ENCODE results near the gene GABARAP. TPM values are rescaled to one million over a fixed set of nuclear protein-coding genes. Genes with fewer than 3 reads are reported as not detected.
A peak's percentile ranks its signal among the peaks of the same experiment; 100 is the strongest.

The GABARAP gene
- total RNA-seq, 4 donors from 2014 or later: 446 to 840 (median 533) TPM

DNA sequence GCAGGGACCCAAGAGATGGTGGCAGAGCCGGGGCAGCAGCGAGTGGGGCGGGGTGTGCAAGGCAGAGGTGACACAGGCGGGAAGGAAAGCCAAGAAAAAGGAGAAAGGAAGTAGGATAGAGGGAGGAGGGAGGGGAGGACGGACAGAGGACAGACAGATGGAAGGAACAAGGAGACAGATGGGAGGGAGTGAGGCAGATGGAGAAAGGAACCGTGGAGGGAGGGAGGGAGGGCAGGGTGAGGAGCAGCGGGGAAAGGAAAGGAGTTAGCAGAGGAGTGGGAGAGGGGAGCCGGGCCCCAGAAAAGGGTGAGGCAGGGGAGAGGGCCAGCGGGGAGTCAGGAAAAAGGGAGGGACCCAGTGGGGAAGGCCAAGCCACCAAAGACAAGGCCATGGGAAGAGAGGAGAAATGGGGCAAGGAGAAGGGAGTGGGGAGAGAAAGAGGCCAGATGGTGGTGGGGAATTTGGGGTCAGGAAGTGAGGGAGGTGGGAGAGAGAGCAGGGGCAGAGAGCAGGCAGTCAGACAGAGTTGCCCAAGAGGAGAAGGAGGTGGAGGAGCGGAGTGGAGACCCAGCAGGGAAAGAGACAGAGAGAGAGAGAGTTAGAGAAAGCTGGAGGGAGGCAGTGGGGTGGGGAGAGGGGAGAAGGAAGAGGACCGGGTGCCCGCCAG, 49.8 kb downstream of the GABARAP start:
- Histone ChIP-seq H3K4me3 (no peak overlapping the region), H3K27ac (no peak overlapping the region), H3K36me3 (peaks cover 36% of the 10 kb centered on the region), H3K27me3 (no peaks in the 10 kb centered on the region), H3K9me3 (no peaks in the 10 kb centered on the region), H3K4me1 (no peaks in the 10 kb centered on the region)
- 76% methylated on average over 12 of the region's 12 CpGs for WGBS
- TF ChIP-seq CTCF (IDR thresholded peaks at IDR 0.05): no peak
- TF ChIP-seq POLR2AphosphoS5 (IDR thresholded peaks at IDR 0.05): no peak
- TF ChIP-seq EP300 (IDR thresholded peaks at IDR 0.05): no peak
- no peak for TF ChIP-seq POLR2A (IDR thresholded peaks at IDR 0.05)
- DNase-seq (ENCODE audit: low spot score in 2 of 2): no peak

DNA sequence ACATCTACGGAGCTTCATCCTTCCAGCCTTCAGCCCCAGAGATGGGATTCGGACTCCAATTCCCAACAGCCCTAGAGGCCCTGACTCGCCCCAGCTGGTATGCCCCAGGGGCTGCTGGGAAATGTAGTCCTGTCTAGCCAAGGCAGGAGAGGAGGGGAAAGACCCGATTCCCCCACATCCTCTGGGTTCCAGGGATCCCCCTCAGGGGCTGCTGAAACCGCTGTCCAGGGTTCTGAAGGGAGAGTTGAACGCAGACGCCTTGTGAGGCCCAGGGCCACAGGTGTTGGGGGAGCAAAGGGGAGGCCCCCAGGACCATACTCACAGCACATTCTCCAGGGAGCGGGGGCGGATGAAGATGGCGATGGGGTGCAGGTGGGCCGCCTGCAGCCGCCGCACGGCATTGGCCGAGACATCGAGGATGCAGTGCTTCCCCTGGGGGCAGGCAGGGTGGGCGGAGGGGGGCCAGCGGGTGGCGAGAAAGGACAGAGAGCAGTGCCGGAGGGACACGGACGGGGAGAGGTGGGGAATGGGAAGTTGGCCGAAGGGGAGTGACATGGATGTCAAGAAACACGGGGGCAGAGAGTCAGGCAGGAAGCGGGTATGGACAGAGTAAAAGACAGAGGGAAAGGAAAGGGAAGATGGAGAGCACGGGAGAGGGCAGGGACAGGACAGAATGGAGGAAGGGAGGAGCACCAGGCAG, 50.5 kb downstream of the GABARAP start:
- H3K36me3 ChIP-seq: peaks cover 35% of the 10 kb centered on the region
- no peaks in the 10 kb centered on the region for H3K9me3 ChIP-seq
- 84% methylated on average over 23 of the region's 26 CpGs for WGBS
- H3K4me1 ChIP-seq: no peaks in the 10 kb centered on the region
- no peak overlapping the region for H3K27ac ChIP-seq
- no peak overlapping the region for H3K4me3 ChIP-seq
- peak in 1 of 2 donors; percentile 74 for DNase-seq (ENCODE audit: low spot score in 2 of 2)
- H3K27me3 ChIP-seq: no peaks in the 10 kb centered on the region
- TF ChIP-seq POLR2AphosphoS5 (IDR thresholded peaks at IDR 0.05) (no peak), CTCF (IDR thresholded peaks at IDR 0.05) (no peak), POLR2A (IDR thresholded peaks at IDR 0.05) (no peak), EP300 (IDR thresholded peaks at IDR 0.05) (no peak)

DNA sequence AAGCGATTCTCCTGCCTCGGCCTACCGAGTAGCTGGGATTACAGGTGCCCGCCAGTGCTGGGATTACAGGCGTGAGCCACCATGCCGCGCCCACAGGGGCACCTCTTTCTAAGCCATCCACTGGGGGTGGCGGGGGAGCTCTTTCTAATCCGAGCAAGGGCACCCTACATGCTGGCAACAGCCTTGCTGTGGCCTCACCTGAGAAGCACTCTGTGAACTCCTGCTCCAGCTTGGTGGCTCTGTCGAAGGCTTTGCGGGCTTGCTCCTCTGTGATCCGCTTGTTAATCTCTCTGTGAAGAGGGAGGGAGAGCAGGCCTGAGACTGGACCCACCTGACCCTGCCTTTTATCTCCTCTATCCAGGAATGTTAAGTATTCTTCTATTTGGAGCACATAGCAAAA, 51.2 kb downstream of the GABARAP start:
- 89% methylated on average over 12 of the region's 12 CpGs for WGBS

DNA sequence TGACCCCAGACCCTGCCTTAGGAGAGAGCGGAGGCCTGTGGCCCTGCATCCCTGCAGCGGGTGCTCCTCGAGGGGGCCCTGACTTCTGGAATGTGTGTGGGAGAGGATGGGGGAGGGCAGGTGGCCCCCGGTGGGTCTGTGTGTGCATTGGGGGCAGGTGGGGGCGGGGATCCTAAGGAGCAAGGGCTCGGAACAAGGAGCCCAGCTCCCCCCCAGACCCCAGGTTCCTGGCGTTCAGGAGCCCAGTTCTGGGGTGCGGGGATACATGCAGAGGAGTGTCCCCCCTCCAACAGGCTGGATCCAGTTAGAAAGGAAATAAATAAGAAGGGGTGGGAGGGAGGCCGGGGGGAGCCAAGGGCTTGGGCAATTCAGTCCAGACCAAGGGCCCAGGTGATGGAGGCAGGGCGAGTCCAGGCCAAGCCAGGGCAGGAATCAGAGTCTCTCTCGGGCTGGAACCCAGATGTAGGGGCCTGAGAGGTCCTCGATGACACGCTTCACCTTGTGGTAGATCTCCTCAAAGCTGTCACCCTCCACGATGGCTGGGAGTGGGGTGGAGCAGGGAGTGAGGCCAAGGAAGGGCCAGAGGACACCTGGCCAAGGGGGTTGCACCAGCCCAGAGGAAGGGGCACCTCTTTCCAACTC, 51.9 kb downstream of the GABARAP start:
- Histone ChIP-seq H3K27ac (no peak overlapping the region), H3K9me3 (no peaks in the 10 kb centered on the region), H3K36me3 (peaks cover 21% of the 10 kb centered on the region), H3K4me1 (no peaks in the 10 kb centered on the region), H3K4me3 (no peak overlapping the region), H3K27me3 (no peaks in the 10 kb centered on the region)
- no peak for TF ChIP-seq POLR2A (IDR thresholded peaks at IDR 0.05)
- no peak for TF ChIP-seq CTCF (IDR thresholded peaks at IDR 0.05)
- TF ChIP-seq POLR2AphosphoS5 (IDR thresholded peaks at IDR 0.05): no peak
- TF ChIP-seq EP300 (IDR thresholded peaks at IDR 0.05): no peak
- whole genome bisulfite sequencing: 88% methylated on average over 14 of the region's 14 CpGs
- DNase-seq (ENCODE audit: low spot score in 2 of 2): no peak

More for the DNA sequence above, 51.2 kb downstream of the GABARAP start:
- H3K27ac ChIP-seq: no peak overlapping the region
- no peaks in the 10 kb centered on the region for H3K9me3 ChIP-seq
- peaks cover 28% of the 10 kb centered on the region for H3K36me3 ChIP-seq
- TF ChIP-seq EP300 (IDR thresholded peaks at IDR 0.05) (no peak), POLR2A (IDR thresholded peaks at IDR 0.05) (no peak), CTCF (IDR thresholded peaks at IDR 0.05) (no peak), POLR2AphosphoS5 (IDR thresholded peaks at IDR 0.05) (no peak)
- no peaks in the 10 kb centered on the region for H3K27me3 ChIP-seq
- no peak overlapping the region for H3K4me3 ChIP-seq
- no peaks in the 10 kb centered on the region for H3K4me1 ChIP-seq
- DNase-seq (ENCODE audit: low spot score in 2 of 2): no peak

Other genes with a start within 250 kb of the GABARAP start
- gene ALOX12, start 246.4 kb downstream of the GABARAP start, total RNA-seq: 10 to 100 TPM in 3 of 4 donors, 1 to 10 TPM in 1; 9.8 to 34.4 (median 22.8) TPM
- 100 to 1,000 TPM in 3 of 4 donors, 10 to 100 TPM in 1; 82.2 to 235 (median 219) TPM for gene RNASEK, start 229.8 kb downstream of the GABARAP start, total RNA-seq
- 1 to 10 TPM; 1.6 to 3.1 (median 1.8) TPM for gene BCL6B, start 219.4 kb downstream of the GABARAP start, total RNA-seq
- gene SLC16A13, start 206.4 kb downstream of the GABARAP start, total RNA-seq: 1 to 10 TPM; 1.5 to 4.9 (median 3.7) TPM
- 10 to 100 TPM in 1 of 4 donors, 1 to 10 TPM in 2, under 1 TPM in 1; 0.26 to 10.8 (median 5.5) TPM for gene SLC16A11, start 198.4 kb downstream of the GABARAP start, total RNA-seq
- gene CLEC10A, start 162.2 kb downstream of the GABARAP start, total RNA-seq: 1 to 10 TPM; 1.6 to 3.3 (median 1.7) TPM
- gene ASGR2, start 127.6 kb downstream of the GABARAP start, total RNA-seq: 10 to 100 TPM in 1 of 4 donors, 1 to 10 TPM in 3; 3.4 to 11.8 (median 6.8) TPM
- gene ASGR1, start 63.1 kb downstream of the GABARAP start, total RNA-seq: 1 to 10 TPM; 1.3 to 2.3 (median 2.0) TPM
- 10 to 100 TPM in 1 of 4 donors, 1 to 10 TPM in 3; 2.9 to 12.7 (median 3.2) TPM for gene DLG4, start 22.6 kb downstream of the GABARAP start, total RNA-seq
- gene ACADVL, start 22.5 kb downstream of the GABARAP start, total RNA-seq: 1,000 to 10,000 TPM in 1 of 4 donors, 100 to 1,000 TPM in 3; 565 to 1,687 (median 703) TPM
- gene DVL2, start 7.9 kb downstream of the GABARAP start, total RNA-seq: 10 to 100 TPM; 53.2 to 78.1 (median 55.5) TPM
- 10 to 100 TPM; 19.0 to 35.0 (median 29.1) TPM for gene PHF23, start 3.0 kb downstream of the GABARAP start, total RNA-seq
- gene CTDNEP1, start 9.3 kb upstream of the GABARAP start, total RNA-seq: 10 to 100 TPM; 54.7 to 80.6 (median 72.1) TPM
- 10 to 100 TPM; 13.6 to 29.7 (median 20.3) TPM for gene ELP5, start 9.8 kb upstream of the GABARAP start, total RNA-seq
- gene CLDN7, start 20.0 kb upstream of the GABARAP start, total RNA-seq: 10 to 100 TPM in 2 of 4 donors, 1 to 10 TPM in 2; 7.7 to 14.5 (median 11.0) TPM
- 10 to 100 TPM in 2 of 4 donors, 1 to 10 TPM in 2; 2.4 to 19.4 (median 10.8) TPM for gene SLC2A4, start 39.3 kb upstream of the GABARAP start, total RNA-seq
- 1 to 10 TPM; 1.9 to 9.7 (median 4.0) TPM for gene YBX2, start 52.2 kb upstream of the GABARAP start, total RNA-seq
- gene EIF5A, start 65.2 kb upstream of the GABARAP start, total RNA-seq: 100 to 1,000 TPM; 172 to 314 (median 239) TPM
- gene GPS2, start 72.9 kb upstream of the GABARAP start, total RNA-seq: 100 to 1,000 TPM in 1 of 4 donors, 10 to 100 TPM in 3; 77.4 to 123 (median 87.0) TPM
- 10 to 100 TPM; 11.7 to 51.3 (median 20.6) TPM for gene NEURL4, start 86.9 kb upstream of the GABARAP start, total RNA-seq
- gene ACAP1, start 94.1 kb upstream of the GABARAP start, total RNA-seq: 10 to 100 TPM in 1 of 4 donors, 1 to 10 TPM in 2, under 1 TPM in 1; 0.70 to 12.4 (median 4.5) TPM
- gene KCTD11, start 109.7 kb upstream of the GABARAP start, total RNA-seq: 10 to 100 TPM in 3 of 4 donors, 1 to 10 TPM in 1; 9.1 to 50.1 (median 32.4) TPM
- gene TMEM95, start 112.7 kb upstream of the GABARAP start, total RNA-seq: under 1 TPM in 1 of 4 donors, not detected in 3; 0.44 TPM
- 10 to 100 TPM; 15.3 to 42.9 (median 20.7) TPM for gene TNK1, start 138.6 kb upstream of the GABARAP start, total RNA-seq
- 10 to 100 TPM; 21.6 to 55.3 (median 40.7) TPM for gene PLSCR3, start 152.1 kb upstream of the GABARAP start, total RNA-seq
- gene TMEM256, start 161.6 kb upstream of the GABARAP start, total RNA-seq: 100 to 1,000 TPM in 2 of 4 donors, 10 to 100 TPM in 2; 53.5 to 128 (median 89.6) TPM
- gene NLGN2, start 165.4 kb upstream of the GABARAP start, total RNA-seq: 10 to 100 TPM in 1 of 4 donors, 1 to 10 TPM in 3; 5.9 to 17.9 (median 8.1) TPM
- gene SPEM1, start 177.9 kb upstream of the GABARAP start, total RNA-seq: not detected
- not detected for gene SPEM2, start 183.2 kb upstream of the GABARAP start, total RNA-seq
- gene SPEM3, start 186.4 kb upstream of the GABARAP start, total RNA-seq: not detected
- gene TMEM102, start 193.0 kb upstream of the GABARAP start, total RNA-seq: 10 to 100 TPM; 18.7 to 24.5 (median 19.5) TPM
- 10 to 100 TPM; 10.3 to 28.5 (median 12.5) TPM for gene FGF11, start 197.1 kb upstream of the GABARAP start, total RNA-seq
- 10 to 100 TPM in 2 of 4 donors, 1 to 10 TPM in 2; 7.3 to 11.3 (median 9.7) TPM for gene CHRNB1, start 202.6 kb upstream of the GABARAP start, total RNA-seq
- 10 to 100 TPM; 36.1 to 65.7 (median 45.3) TPM for gene ZBTB4, start 237.2 kb upstream of the GABARAP start, total RNA-seq
- gene SLC35G6, start 239.0 kb upstream of the GABARAP start, total RNA-seq: not detected
- 100 to 1,000 TPM; 104 to 194 (median 140) TPM for gene POLR2A, start 241.9 kb upstream of the GABARAP start, total RNA-seq